Spleen (tissue), 11 donors: ENCODE data around the gene CXADR. TPM values are rescaled to one million over a fixed set of nuclear protein-coding genes. Genes with fewer than 3 reads are reported as not detected.

Experiments used
- DNase-seq: peaks from one replicate; pipeline ENCODE4 v3.0.0-alpha.2; 2020
- H3K27ac ChIP-seq, 8 donors: fragments of 200-600 bp; sonication (generic) in 7 of 8; 1 replicate in 4 of 8; 2 replicates in 4 of 8; pipeline versions ENCODE4 v1.5.0 to v1.8.0; 2016 to 2021; ENCODE audit warnings: inconsistent platforms in 4 of 8, mild to moderate bottlenecking in 4 of 8, moderate library complexity in 1 of 8
- H3K27me3 ChIP-seq, 7 donors: fragments of 200-600 bp; sonication (generic) in 6 of 7; replicated peaks in 1 of 7; 1 replicate in 4 of 7; 2 replicates in 3 of 7; pipeline versions ENCODE4 v1.5.0 to v1.8.0; 2016 to 2021; ENCODE audit warnings: inconsistent platforms in 3 of 7, mild to moderate bottlenecking in 1 of 7
- H3K36me3 ChIP-seq, 6 donors: fragments of 200-600 bp; sonication (generic) in 5 of 6; 1 replicate in 4 of 6; 2 replicates in 2 of 6; pipeline versions ENCODE4 v1.5.0 to v1.8.0; 2016 to 2021; ENCODE audit warnings: inconsistent platforms in 2 of 6
- H3K4me1 ChIP-seq, 6 donors: fragments of 200-600 bp; sonication (generic) in 5 of 6; 1 replicate in 3 of 6; 2 replicates in 3 of 6; pipeline versions ENCODE4 v1.5.0 to v1.8.0; 2016 to 2021; ENCODE audit warnings: inconsistent platforms in 3 of 6
- H3K4me3 ChIP-seq, 8 donors: fragments of 200-600 bp; sonication (generic) in 7 of 8; 1 replicate in 4 of 8; 2 replicates in 4 of 8; pipeline versions ENCODE4 v1.5.0 to v1.8.0; 2016 to 2021; ENCODE audit warnings: inconsistent platforms in 4 of 8, mild to moderate bottlenecking in 4 of 8, moderate library complexity in 2 of 8
- H3K9me3 ChIP-seq, 8 donors: fragments of 200-600 bp; sonication (generic) in 7 of 8; 1 replicate in 4 of 8; 2 replicates in 4 of 8; pipeline versions ENCODE4 v1.5.0 to v1.8.0; 2016 to 2021; ENCODE audit warnings: inconsistent platforms in 4 of 8
- POLR2A ChIP-seq, 3 donors: fragments of 450-650 bp; IDR thresholded peaks; one replicate each; pipeline ENCODE4 v1.5.1; 2017; ENCODE audit warnings: antibody characterized with exemption in 3 of 3, mild to moderate bottlenecking in 1 of 3
- POLR2AphosphoS5 ChIP-seq, 3 donors: sonication (generic); formaldehyde crosslinking; IDR thresholded peaks; one replicate each; pipeline ENCODE4 v1.5.1; 2017; ENCODE audit warnings: antibody characterized with exemption in 3 of 3
- WGBS, 5 donors: extraction: QIAGEN DNeasy Blood & Tissue Kit in 3 of 5; methylation state at CpG; one replicate each; pipeline versions ENCODE4 v1.1.5 to v1.1.7; 2013 to 2018; 5-methylcytosine and 5-hydroxymethylcytosine counted together
- intact Hi-C: fragments of 100-400 bp; cut with DNase I; formaldehyde crosslinking; loops from one replicate; pipeline ENCODE4 v1.15.0; 2023; ENCODE audit warnings: low total_unique reads
- polyA plus RNA-seq, 3 donors: library from polyadenylated mRNA; stranded (reverse); fragments of 200-250 nt; gene quantifications; one replicate each; pipeline ENCODE4 v1.2.1, GENCODE V29; 2013
- total RNA-seq, 7 donors: library from RNA; depleted of rRNA in 3 of 7; stranded (reverse); fragments of >200 nt in 3 of 7; fragmentation: NEBNext Ultra II Directional in 4 of 7; extraction: Animal tissue kit (Norgen Biotek cat#: 25700) in 4 of 7; gene quantifications; one replicate each; pipeline versions ENCODE4 v1.1.0 to v1.2.1, GENCODE V29; 2016 to 2021
- TF ChIP-seq, protein P1 (sequence below), 11 experiments: fragments of 200-600 bp in 7 of 11; fragments of 450-650 bp in 4 of 11; sonication (generic) in 4 of 11; IDR thresholded peaks in 8 of 11; conservative IDR thresholded peaks in 3 of 11; 1 replicate in 7 of 11; 2 replicates in 4 of 11; pipeline versions ENCODE4 v1.4.0 to v1.8.0; 2016 to 2021; ENCODE audit warnings: antibody characterized with exemption in 11 of 11, inconsistent platforms in 4 of 11, mild to moderate bottlenecking in 1 of 11
- donor health status: healthy with polysubstance abuse.
- donor health status: DM: no; HTN: no; CAD: no; lungs with moderate emphysema.
- donor health status: DM: no; HTN: no; CAD: no.
- donor health status: Bipolar disorder and iron deficiency.
- donor health status: healthy.
- donor health status: DM: no; HTN: no; CAD: no.
- donor health status: DM: yes; HTN: yes; CAD: no.

The CXADR gene
- total and polyA plus RNA-seq, 10 donors = 0.11 to 10.7 (median 2.8) TPM

DNA sequence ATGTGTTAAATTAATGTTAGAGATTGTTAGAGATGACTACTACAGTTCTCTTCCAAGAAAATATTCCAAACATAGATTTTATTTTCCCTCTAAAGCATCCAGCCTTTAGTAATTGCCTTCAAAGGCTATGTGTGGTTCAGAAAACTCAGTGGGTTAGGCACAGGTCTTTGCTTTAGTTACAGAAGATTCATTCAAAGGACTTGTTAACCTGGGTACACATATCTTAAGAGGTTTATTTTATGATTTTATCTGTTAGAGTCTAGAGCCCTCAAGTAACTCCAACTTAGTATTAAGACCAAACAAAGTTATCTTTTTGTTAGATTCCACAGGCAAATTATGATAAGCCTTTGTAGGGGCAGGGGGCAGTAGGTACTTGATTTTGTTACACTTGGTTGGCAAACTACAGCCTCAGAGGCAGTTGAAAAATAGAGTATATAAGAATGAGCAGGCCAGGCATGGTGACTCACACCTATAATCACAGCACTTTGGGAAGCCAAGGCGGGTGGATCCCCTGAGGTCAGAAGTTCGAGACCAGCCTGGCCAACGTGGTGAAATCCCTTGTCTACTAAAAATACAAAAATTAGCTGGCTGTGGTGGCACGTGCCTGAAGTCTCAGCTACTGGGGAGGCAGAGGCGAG is 37.9 kb downstream of the CXADR start:
- Histone ChIP-seq H3K4me1 (no peaks in the 10 kb centered on the region), H3K4me3 (no peak overlapping the region), H3K27me3 (no peaks in the 10 kb centered on the region), H3K27ac (no peak overlapping the region), H3K36me3 (no peaks in the 10 kb centered on the region), H3K9me3 (no peaks in the 10 kb centered on the region)
- DNase-seq = no peak
- intact Hi-C loops = no loop called here
- 68 to 83% (median 76%) methylated on average over 5 of the region's 5 CpGs for WGBS, 5 donors
- TF ChIP-seq, protein P1, sequence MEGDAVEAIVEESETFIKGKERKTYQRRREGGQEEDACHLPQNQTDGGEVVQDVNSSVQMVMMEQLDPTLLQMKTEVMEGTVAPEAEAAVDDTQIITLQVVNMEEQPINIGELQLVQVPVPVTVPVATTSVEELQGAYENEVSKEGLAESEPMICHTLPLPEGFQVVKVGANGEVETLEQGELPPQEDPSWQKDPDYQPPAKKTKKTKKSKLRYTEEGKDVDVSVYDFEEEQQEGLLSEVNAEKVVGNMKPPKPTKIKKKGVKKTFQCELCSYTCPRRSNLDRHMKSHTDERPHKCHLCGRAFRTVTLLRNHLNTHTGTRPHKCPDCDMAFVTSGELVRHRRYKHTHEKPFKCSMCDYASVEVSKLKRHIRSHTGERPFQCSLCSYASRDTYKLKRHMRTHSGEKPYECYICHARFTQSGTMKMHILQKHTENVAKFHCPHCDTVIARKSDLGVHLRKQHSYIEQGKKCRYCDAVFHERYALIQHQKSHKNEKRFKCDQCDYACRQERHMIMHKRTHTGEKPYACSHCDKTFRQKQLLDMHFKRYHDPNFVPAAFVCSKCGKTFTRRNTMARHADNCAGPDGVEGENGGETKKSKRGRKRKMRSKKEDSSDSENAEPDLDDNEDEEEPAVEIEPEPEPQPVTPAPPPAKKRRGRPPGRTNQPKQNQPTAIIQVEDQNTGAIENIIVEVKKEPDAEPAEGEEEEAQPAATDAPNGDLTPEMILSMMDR (IDR thresholded peaks at IDR 0.05 in 8 of 11, conservative IDR thresholded peaks at IDR 0.05 in 3 of 11) = no peak
- TF ChIP-seq POLR2AphosphoS5 (IDR thresholded peaks at IDR 0.05) (no peak), POLR2A (IDR thresholded peaks at IDR 0.05) (no peak)

DNA sequence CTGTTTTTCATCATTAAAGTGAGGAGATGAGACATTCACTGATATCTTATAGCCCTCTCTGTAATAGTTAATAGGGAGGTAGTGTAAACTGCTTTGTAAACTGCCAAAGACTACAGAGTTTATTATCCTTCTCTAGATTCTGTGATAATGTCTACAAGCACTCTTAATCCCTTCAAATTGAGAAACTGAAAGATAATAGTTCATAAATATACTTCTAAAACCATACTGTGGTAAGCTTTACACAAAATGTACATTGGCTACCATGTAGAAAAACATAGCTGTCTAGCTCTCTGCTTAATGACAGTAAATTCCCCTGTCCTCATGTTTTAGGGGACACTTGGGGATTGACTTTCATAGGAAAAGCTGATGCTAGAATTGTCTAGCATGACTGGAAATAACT is 39.6 kb downstream of the CXADR start:
- TF ChIP-seq POLR2AphosphoS5 (IDR thresholded peaks at IDR 0.05) (no peak), POLR2A (IDR thresholded peaks at IDR 0.05) (no peak)
- TF ChIP-seq, protein P1 (IDR thresholded peaks at IDR 0.05 in 8 of 11, conservative IDR thresholded peaks at IDR 0.05 in 3 of 11) = no peak
- no peak overlapping the region for H3K4me3 ChIP-seq
- no peaks in the 10 kb centered on the region for H3K36me3 ChIP-seq
- no peaks in the 10 kb centered on the region for H3K27me3 ChIP-seq
- intact Hi-C loops = no loop called here
- H3K4me1 ChIP-seq = no peaks in the 10 kb centered on the region
- H3K27ac ChIP-seq = no peak overlapping the region
- no peaks in the 10 kb centered on the region for H3K9me3 ChIP-seq
- no peak for DNase-seq

- intact Hi-C loops = no loop called here
- DNase-seq = no peak
- H3K27me3 ChIP-seq = no peaks in the 10 kb centered on the region
- no peak overlapping the region for H3K4me3 ChIP-seq
- H3K27ac ChIP-seq = no peak overlapping the region
- no peaks in the 10 kb centered on the region for H3K4me1 ChIP-seq
- no peaks in the 10 kb centered on the region for H3K36me3 ChIP-seq
- no peaks in the 10 kb centered on the region for H3K9me3 ChIP-seq
- 45 to 98% (median 67%) methylated on average over 2 of the region's 2 CpGs for WGBS, 5 donors
- TF ChIP-seq, protein P1 (IDR thresholded peaks at IDR 0.05 in 8 of 11, conservative IDR thresholded peaks at IDR 0.05 in 3 of 11) = no peak
- TF ChIP-seq POLR2A (IDR thresholded peaks at IDR 0.05) (no peak), POLR2AphosphoS5 (IDR thresholded peaks at IDR 0.05) (no peak)
Observed at GRCh38 chr21:17554120-17554519, 41.3 kb downstream of the CXADR start.

DNA sequence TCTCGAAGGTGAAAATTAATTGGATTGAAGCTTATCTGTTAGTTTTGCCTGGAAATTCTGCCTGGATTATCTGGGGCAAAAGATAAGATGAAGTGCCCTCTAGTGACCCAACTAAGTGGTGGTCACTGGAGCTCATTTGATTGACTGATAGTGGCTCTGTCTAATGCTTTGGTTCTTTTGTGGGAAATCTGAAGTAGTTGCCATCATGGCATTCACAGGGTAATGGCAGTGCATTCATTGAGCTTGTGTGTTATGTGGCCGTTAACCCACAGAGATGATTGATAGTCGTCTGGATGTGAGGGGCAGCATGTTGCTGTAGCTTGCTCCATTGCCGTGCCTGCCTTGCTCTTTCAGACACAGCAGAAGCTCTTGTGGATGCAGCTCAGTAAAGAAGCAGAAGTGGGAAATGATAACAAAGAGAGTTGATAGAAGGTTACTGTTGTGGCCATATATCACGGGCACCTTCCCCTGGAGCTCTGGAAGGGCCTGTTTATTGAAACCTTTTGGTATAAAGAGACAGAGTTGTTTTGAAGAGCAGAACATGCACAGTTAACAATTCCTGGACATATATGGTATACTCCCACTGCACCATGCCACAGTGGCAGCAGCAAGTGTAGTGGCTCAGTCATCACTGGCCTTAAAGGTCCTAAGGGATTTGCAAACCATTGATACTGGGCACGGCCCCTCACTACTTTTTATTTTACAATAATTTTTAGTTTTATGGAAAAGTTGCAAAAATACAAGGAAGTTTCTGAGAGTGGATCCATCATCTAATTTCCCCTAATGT is 42.0 kb downstream of the CXADR start:
- Histone ChIP-seq H3K4me1 (no peaks in the 10 kb centered on the region), H3K9me3 (no peaks in the 10 kb centered on the region), H3K4me3 (no peak overlapping the region), H3K27ac (no peak overlapping the region), H3K36me3 (no peaks in the 10 kb centered on the region), H3K27me3 (no peaks in the 10 kb centered on the region)
- WGBS, 5 donors = 30 to 46% (median 39%) methylated on average over 6 of the region's 6 CpGs
- TF ChIP-seq, protein P1 (IDR thresholded peaks at IDR 0.05 in 8 of 11, conservative IDR thresholded peaks at IDR 0.05 in 3 of 11) = no peak
- no peak for TF ChIP-seq POLR2A (IDR thresholded peaks at IDR 0.05)
- TF ChIP-seq POLR2AphosphoS5 (IDR thresholded peaks at IDR 0.05) = no peak
- DNase-seq = no peak
- intact Hi-C loops = no loop called here
